Cerebellar nuclear complex (tissue), 1 donor: ENCODE results near the gene HS3ST5.

Experiments used
- DNase-seq, 2 experiments: peaks; one replicate each; lab custom pipeline; 2025; lab: John Stamatoyannopoulos, UW

HS3ST5 gene

DNA sequence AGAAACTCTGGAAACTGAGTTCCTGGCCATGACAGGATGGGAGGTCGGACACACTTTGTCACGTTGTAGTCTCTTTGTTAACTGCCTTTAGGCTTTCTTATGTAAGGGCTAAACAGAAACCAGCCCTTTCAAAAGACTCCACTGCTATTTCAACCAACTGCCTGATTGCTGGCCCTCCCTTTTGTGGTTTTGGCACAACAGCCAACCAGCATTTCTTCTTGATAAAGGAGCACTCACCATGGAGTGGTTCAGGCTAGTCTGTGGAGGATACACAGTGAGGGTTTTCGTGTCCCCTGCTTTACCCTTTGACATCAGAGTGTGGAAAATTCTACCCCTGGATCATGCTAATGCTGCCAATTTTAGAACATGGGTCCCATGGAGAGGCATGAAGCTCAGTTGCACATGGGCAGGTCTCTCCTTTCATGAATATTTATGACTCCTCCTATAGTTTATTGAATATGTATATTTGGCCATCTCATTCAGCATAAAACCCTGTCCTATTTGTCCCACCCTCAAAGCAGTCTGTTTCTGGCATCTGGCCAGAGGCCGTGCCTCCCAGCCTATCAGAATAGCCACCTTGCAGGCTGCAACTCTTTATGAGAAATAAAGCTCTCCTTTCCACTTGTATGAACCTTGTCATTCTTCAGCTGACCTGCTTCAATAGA lies 148.3 kb downstream of the HS3ST5 start:
- no peak for DNase-seq

DNA sequence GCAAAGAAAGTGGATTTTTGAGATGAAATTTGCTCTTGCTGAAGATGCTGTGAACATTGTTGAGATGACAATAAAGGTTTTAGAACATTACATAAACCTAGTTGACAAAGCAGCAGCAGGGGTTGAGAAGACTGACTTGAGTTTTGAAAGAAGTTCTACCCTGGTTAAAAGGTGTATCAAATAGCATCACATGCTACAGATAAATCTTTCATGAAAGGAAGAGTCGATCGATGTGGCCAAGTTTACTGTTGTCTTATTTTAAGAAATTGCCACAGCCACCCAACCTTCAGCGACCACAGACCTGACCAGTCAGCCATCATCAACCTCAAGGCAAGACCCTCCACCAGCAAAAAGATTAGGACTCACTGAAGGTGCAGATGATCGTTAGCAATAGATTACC lies 155.3 kb downstream of the HS3ST5 start:
- no peak for DNase-seq

- DNase-seq, result no peak
Observed at GRCh38 chr6:114181664-114182063, 161.2 kb downstream of the HS3ST5 start.

DNA sequence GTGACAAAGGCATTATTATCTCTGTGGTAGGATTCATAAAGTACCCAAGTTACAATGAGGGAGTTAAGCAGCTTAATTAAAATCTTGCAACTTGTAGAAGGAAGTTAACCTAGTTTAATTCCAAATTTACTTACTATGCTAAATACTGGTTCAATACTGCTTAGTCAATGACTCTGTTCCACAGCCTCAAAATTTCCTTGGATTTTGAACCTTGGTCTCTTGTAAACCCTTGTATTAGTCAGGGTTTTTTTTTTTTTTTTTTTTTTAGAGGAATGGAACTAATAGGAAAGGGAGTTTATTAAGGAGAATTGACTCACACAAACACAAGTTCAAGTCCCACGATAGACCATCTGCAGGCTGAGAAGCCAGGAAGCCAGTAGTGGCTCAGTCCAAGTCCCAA lies 163.4 kb downstream of the HS3ST5 start:
- no peak for DNase-seq

- no peak for DNase-seq
Observed at GRCh38 chr6:114176726-114177125, 166.1 kb downstream of the HS3ST5 start.

DNA sequence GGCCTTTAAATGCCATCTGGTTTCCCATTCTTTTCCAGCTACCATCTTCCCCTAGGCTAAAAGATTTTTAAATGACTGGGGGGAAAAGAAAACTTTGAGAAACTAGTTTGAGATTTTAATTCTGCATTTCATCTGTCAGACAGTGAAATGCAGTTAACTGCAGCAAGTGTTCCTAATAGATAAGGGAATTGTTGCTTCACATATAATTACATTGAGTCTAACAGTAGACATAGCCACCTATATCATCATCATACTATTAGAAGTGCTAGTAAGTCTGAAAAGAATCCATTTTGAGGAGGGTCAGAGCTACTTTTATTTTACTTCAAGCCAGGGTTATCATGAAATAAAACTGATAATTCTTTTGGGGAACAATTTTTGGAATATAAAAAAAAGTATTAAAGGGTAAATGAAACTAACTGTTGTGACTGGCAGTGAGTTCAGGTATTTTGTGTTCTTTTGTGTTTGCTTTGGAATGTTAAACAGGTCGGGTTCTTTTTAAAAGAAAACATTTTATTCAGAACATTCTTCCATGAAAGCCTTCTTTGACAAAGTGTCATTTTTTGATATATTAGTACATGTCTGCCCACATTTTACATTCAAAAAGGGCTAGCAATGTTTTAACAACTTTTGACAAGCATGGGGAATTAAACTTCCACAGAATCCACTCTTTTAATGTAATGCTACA lies 170.1 kb downstream of the HS3ST5 start:
- DNase-seq, result no peak

GRCh38 chr6:114171473-114171872 lies 171.3 kb downstream of the HS3ST5 start:
- no peak for DNase-seq

DNA sequence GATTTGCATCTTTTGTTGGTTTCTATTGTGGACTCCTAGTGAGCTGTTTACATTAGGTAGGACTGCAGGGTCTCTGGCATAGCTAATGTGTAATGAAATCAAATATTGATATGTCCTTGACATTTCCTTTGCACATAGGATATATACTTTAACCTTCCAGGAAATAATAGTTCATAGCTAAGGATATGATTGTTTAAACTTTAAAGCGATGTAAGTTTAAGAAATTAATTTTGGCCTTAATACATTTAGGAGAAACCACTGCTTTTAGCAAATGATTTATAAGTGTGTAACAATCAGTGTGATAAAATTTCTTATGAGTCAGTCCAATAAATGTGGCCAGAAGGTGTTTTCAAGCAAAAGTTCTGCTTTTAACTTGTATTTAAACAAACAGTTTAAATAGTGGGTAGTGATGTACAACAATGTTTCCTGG lies 171.8 kb downstream of the HS3ST5 start:
- DNase-seq, result no peak

- DNase-seq, result no peak
Observed at GRCh38 chr6:114170372-114170771, 172.5 kb downstream of the HS3ST5 start.

DNA sequence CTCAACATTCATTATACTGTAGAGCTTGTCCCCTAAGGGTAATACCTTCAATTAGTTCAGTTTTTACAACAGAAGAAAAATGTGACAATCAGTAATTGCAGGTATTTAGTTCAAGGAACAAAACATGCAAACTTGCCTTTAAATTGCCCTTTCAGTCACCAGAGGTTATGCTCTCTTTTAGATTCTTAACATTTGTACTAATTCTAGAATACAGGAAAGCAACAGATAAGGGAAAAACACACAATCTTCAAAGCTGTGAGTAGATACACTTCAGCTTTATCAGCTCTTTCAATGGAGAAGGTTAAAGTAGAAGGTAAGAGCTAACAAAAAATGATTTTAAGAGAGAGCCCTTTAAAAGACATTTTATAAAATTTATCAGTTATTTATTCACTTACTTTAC lies 173.1 kb downstream of the HS3ST5 start:
- no peak for DNase-seq

DNA sequence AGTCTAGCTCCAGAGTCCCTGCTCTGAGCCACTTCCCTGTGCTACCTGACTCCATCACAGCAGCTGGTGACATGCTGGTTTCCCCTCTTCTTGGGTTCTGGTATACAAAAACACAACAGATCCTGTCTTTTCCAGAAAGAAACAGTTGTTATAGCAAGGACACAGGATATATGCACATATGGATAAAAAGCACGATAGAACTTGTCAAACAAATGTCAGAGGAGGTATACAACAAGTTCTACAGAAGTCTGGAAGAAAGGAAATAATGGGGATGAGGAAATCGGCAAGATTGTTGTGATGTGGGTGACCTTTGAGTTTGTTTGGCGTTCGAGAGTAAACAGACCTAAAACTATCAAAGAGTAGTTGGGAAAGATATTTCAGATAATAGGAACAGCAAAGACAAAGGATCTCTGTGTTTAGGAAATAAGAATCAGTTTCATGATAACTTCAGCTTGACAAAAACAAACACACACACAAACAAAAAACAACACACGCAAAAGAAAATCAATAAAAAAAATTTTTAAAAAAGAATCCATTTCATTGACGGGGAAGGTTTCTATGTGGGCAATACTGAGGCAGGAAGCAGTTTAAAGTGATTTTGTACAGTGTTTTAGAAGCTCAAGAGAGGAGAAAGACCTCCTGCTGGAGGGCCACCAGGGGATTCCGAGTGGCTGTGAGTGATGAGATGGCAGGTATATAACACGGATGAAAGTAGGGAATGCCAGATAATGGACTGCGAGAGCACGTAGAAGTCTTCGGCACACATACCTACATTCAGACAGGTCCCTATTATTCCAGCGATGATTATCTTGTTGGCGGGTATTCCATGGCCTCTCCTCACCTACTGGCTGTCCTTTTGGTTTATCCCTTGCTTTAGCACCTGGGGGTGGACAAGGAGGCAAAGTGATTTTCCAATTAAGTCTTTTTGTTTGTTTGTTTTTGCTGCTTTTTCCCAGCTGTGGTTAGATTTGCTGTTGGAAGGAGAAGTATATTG lies 174.9 kb downstream of the HS3ST5 start:
- no peak for DNase-seq

DNA sequence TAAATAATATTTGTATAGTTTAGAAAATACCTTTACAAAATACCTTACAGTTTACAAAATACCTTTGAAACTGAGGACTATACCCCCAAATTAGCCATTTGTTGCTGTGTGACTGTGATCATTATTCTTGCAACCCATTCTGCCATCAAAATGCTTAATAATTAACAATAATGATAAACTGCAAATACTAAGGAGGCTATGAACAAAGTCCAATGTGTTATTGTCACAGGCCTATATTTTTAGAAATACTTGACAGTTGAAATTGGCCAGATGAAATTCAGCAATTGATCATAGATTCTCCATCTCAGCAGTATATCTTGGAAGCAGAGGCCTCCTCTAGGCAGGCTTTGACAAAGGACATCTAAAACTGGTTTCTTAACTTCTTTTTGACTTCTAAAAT lies 178.6 kb downstream of the HS3ST5 start:
- no peak for DNase-seq

DNA sequence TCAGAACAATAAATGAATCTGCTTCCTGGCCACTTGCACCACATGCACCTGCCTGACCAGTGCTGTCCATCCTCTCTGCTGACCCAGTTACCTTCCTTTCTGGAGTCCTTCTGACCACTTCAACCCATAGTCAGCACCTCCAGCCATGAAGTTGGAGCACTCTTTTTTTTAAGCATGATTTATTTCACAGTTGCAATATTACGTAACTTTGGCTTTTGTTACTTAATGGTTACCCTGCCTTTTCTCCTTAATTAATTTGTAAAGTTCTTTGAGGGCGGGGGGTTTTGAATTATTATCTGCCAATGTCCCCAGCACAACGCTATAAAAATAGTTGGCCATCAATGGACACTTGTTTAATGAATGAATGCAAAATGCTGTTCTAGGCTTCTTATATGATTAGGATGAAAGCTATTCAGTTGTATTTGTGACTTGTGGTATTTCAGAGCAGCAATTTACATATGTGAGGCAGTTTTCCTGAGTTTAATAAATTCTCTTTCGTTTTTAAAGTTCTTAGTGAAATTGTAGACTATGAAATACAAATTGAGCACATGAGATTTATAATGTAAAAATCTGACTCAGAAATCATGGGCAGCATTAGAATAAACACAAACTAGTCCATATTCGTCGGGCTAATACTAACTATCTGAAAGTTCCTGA lies 180.0 kb downstream of the HS3ST5 start:
- DNase-seq, result no peak

DNA sequence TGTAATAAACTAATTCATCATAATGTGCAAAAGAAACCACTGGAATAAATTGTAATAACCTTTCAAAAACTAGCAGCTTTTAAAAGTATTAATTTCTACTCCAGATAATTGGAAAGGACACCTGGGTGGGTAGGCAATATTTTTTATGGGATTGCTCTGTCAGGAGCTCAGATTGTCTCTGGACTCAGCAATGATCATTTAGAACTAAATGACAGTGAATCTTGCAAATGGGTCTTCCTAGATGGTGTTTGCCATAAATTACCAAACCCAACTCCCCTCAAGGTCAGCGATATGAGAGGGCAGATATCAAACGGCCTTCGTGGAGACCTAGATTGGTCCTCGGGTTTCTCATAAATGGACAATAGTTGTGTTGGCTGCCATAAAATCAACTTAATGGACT lies 181.9 kb downstream of the HS3ST5 start:
- DNase-seq, result no peak

DNA sequence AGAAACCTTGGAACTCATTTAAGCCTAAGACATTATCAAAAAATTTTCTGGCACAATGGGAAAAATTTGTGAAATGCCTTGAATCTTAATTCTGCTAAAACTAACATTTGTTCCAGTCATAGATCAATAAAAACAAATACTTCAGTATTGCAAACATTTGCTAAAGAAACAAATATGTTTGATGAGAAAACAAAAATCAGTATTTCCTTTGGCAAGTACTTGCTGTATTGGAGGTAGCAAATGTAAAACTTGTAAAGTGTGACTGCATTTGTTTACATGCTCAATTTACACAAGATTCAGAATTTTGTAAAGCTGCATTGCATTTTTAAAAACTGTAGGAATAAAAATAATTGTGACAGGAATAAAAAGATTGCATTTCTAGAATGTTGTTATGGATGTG lies 183.1 kb downstream of the HS3ST5 start:
- DNase-seq, result no peak

DNA sequence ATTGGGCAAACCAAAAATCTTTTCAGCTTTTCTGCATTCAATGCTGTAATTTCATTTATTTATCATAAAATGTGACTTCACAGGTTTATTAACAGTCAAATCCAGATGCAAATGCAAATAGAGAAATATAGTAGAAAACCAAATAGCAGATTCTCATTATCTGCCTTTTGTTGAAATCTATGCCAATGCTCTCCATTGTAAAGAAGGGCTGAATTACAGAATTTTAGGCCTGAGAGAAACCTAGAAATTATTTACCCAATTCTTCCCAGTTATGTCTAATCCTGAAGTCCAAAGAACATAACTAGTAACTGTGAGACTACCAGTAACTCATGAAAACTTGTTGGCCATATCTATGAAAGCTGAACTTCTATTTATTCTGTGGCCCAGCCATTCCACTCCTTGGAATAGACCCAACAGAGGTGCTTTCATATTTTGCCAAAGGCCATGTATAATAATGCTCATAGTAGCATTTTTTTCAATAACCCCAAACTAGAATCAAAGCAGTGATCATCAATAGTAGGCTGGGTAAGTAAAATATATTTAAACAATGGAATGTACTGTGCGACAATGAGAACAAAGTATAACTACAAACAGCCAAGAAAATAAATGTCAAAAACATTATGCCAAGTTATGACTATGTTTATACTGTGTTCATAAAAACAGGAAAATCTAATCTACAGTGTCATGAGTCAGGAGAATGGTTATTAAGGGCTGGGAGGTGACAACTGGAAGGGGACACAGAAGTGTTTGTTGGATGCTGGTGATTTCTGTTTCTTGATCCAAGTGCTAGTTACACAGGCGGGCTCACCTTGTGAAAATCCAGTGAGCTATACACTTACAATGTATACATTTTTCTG lies 183.8 kb downstream of the HS3ST5 start:
- DNase-seq, result no peak

DNA sequence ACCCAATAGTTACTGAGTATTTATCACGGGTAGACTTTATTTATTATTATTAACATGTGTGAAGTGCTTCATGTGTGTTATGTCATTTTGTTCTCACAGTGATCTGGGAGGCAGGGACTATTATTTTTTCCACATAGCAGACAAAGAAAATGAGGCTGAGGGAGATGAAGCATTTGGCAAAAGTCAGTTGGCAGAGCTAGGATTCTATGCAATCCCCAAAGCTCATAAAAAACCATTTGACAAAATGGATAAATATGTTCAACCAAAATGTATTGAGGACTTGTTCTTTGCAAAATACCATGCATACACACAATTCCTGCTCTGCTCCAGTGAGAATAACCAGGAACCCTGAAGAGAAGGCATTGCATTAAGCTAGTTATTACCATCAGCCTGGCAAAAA lies 184.4 kb downstream of the HS3ST5 start:
- no peak for DNase-seq

DNA sequence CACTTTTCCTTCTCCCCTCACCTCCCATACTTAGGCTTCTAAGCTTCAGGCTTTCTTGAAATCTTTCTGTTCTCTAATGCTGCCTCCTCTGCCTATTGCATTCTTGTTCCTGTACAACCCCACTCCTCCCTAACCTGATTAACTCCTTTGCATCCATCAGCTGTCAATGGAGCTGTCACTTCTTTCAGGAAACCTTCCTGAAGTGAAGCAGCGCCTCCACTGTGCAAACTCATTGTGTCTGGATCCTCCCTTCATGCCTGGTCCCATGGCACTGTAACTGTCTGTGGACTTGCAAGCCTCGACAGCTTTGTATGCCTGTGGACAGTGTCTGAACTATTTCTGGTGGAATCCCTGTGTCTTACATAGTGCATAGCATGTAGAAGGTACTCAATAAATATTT lies 185.0 kb downstream of the HS3ST5 start:
- no peak for DNase-seq

DNA sequence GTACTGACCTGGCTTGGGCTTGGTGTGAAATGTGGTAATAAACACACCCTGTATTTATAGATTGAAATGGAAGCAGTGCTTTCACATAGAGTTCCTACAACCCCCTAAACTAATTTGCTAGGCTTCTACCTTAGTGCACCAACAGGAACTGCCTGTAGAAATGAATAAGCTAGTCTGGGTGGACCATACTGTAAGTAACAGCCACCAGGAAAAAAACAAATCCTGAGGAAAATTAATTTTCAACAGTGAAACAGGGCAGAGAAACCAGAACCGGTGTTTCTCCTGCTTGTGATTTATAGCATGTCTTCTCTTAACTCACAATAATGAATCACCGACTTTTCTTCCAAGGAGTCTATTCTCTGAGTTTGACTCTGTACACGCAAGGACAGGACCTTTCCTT lies 187.1 kb downstream of the HS3ST5 start:
- no peak for DNase-seq

- DNase-seq, result no peak
Observed at GRCh38 chr6:114154812-114155211, 188.0 kb downstream of the HS3ST5 start.

DNA sequence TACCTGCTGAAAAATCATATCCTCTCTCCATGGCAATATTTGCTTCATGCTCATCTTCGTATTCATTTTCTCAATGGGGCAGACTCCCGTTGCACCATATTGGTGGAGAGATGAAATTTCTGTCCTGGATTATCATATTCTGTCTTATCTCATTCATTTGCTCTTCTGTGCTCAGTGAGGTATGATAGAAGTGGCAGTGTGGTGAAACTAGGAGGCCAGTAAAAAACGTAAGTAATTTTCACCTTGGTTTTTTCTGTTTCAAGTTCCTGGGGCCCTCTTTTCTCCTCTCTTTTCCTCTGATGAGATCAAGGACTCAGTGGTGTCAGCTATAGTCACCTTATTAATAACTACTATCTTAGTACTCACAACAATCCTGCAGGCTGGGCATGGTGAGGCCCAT lies 189.4 kb downstream of the HS3ST5 start:
- DNase-seq, result no peak
